ENCODE results near the gene CTDSPL. TPM values are rescaled to one million over a fixed set of nuclear protein-coding genes. Genes with fewer than 3 reads are reported as not detected.

The CTDSPL gene
- total RNA-seq, 1 experiment from 2014 or later = 7.7 TPM

DNA sequence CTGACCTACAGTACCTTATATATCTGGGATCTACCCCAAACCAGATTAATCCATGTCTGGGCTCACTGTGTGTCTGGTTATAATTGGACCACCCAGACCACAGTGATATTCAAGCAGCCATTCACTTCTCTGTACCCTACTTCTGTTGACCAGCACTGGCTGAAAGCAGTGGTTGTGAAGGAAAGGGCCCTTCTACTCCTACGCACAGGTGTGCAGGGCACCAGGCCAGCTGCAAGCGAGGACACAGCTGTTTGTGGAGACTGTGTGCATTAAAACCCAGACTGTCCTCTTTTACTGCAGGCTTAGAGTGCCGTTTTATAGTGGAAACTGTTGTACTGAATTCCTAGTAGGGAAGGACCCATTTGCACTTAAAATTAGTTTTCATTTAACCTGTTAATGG, 29.5 kb downstream of the CTDSPL start:
- Histone ChIP-seq H3K36me3 (no peaks in the 10 kb centered on the region), H3K9me3 (replicated peaks) (no peaks in the 10 kb centered on the region), H3K4me3 (no peak overlapping the region), H3K4me1 (peaks cover 13% of the 10 kb centered on the region; the same call in 1 of the 2 replicates), H3K27me3 (no peaks in the 10 kb centered on the region), H3K27ac (no peak overlapping the region)
- DNase-seq = peak in 1 of 2 experiments; percentile 7

DNA sequence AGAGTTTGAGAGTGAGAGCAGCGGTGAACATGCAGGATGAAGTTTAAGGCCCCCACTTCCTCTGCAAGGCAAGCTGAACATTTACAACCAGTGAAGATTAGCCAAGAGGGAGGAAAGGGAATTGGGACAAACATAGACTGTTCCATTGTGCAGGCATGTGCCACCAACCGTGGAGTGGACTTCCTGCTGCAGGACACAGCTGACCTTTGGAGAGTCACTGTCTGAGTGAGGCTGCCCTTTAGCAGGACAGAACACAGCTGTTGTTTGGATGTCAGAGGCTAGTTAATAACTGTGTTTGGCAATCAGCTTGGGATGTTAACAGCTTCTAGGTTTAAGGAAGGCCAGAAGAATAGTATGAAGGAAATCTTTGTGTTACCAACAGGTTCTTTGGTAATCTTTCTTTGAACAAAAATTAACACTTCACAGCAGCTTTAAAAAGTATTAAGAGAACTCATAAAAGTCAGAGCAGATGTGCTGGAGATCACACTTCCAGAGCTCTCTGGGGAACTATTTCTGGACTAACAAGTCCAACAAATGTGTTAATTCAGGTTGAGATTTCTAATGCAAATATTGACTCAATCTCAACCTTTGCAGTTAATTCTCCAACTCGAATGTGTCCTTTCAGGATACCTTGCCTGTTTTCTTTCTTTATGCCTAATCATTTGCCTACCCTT, 31.4 kb downstream of the CTDSPL start:
- Histone ChIP-seq H3K9me3 (replicated peaks) (no peaks in the 10 kb centered on the region), H3K4me3 (no peak overlapping the region), H3K4me1 (peaks cover 13% of the 10 kb centered on the region; the same call in 1 of the 2 replicates), H3K36me3 (no peaks in the 10 kb centered on the region), H3K27me3 (no peaks in the 10 kb centered on the region), H3K27ac (0 out of 2 replicates have a peak overlapping the region, but pooled peaks have one; percentile 9)
- peak; percentile 21 to 56 for DNase-seq

DNA sequence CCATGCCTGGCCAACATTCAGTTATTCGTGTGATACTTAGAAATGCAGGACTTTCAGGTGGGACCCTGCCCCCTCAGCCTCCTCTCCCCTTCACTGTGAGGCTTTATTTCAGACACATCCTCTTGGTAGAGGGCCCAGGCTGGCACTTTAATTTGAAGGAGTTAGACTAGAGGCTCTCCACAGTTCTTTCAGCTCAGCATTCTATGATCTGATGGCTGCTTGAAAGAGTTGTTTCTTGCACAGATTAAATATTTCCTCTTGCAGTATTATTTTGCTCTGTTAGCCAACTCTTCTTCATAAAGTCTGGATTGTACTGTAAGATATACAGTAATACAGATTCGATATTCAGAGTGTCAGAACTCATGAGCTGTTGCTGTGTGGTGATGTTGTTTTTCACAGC, 35.1 kb downstream of the CTDSPL start:
- Histone ChIP-seq H3K36me3 (no peaks in the 10 kb centered on the region), H3K27me3 (no peaks in the 10 kb centered on the region), H3K27ac (no peak overlapping the region), H3K9me3 (replicated peaks) (no peaks in the 10 kb centered on the region), H3K4me1 (peaks cover 13% of the 10 kb centered on the region; the same call in 1 of the 2 replicates), H3K4me3 (no peak overlapping the region)
- no peak for DNase-seq

DNA sequence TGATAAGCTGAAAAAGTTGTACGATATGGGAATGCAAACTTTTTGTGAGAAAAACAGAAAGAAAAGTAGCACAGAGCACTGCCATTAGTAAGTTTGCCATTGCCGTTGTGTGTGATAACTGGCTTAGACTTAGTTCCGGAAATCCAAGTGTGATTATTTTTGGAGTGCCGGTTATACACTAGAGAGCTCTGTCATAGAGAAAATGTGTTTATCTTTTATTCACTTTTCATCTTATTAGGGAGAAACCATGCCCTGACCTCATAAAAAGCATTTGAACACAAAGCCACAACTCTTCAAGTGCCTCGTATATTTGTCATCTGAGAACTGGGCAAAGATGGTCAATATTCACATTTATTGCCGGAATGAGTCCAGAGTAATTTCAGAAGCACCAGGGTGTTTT, 36.1 kb downstream of the CTDSPL start:
- no peak overlapping the region for H3K27ac ChIP-seq
- no peak overlapping the region for H3K4me3 ChIP-seq
- DNase-seq = no peak
- no peaks in the 10 kb centered on the region for H3K36me3 ChIP-seq
- H3K9me3 ChIP-seq (replicated peaks) = no peaks in the 10 kb centered on the region
- H3K27me3 ChIP-seq = no peaks in the 10 kb centered on the region
- H3K4me1 ChIP-seq = peaks cover 9% of the 10 kb centered on the region; the same call in 1 of the 2 replicates

DNA sequence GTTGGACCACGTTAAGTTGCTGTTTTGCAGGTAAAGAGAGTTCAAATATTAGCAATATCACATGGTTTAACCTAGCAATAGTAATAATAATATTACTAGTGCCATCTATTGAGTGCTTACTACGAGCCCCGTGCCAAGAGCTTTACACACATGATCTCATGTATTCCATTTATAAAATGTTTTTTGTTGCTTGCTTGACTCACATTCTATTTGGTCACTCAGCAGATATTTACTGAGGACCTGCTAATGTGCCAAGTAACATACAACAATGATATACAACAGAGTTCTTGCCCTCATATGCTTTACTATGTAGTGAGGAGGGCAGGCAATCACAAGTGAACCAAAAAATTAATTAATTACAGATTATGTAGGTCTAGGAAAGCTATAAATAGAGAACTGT, 36.7 kb downstream of the CTDSPL start:
- Histone ChIP-seq H3K36me3 (no peaks in the 10 kb centered on the region), H3K27ac (no peak overlapping the region), H3K27me3 (no peaks in the 10 kb centered on the region), H3K4me1 (0 out of 2 replicates have a peak, but pooled peaks cover 2% of the 10 kb centered on the region), H3K9me3 (replicated peaks) (no peaks in the 10 kb centered on the region), H3K4me3 (no peak overlapping the region)
- DNase-seq = no peak

DNA sequence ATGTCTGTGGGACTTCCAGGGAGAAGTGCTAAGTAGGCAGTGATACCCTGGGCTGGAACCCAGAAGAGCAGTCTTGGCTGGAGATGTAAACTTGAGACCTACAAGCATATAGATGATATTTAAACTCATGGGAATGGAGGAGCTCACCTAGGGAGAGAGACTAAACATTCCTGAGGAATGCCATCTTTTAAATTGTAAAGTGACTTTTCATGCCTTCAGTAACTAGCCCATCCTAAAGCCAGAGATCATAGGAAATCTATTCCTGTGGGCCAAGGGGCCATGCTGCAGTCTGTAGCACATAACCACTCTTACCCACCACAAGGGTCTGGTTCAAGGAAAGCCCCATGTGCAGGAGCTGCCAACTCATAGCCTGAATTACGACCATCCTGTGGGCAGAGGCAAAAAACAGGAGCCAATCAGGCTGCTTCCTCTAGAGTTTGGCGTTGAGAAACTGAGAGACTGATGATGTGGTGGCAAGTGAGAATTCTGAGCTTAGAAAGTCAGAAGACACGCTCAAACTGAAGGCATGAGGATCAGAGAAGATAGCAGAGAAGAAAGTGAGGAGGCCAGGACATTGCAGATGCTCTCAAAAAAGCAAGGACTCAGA, 37.5 kb downstream of the CTDSPL start:
- H3K36me3 ChIP-seq = no peaks in the 10 kb centered on the region
- no peaks in the 10 kb centered on the region for H3K9me3 ChIP-seq (replicated peaks)
- no peak for DNase-seq
- H3K27ac ChIP-seq = no peak overlapping the region
- H3K27me3 ChIP-seq = no peaks in the 10 kb centered on the region
- H3K4me3 ChIP-seq = no peak overlapping the region
- no peaks in the 10 kb centered on the region for H3K4me1 ChIP-seq

DNA sequence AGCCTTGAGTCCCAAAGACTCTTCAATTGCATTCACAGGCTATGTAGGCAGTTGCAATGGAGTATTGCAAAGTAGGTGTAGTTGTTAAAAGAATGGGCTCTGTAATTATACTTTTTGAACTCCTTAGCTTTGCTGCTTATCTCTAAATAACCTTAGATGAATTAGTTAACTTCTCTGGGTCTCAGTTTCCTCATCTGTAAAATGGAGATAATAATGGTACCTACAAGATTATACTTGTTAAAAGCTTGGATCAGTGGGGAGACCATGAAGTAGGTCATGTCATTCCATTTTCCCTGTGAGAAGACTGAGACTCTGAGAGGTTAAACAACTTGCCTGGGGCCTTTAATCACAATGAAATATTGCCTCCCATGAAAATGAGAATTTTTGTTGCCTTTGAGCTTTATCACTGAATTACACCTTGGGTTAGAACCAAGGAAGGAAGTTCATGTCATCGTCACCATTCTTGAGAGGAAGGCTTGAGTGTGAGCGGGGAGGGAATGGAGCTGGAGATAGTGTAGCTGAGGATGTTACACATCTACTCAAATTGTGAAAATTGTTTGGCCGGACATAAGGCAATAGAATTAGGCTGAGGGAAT, 38.1 kb downstream of the CTDSPL start:
- no peak overlapping the region for H3K4me3 ChIP-seq
- H3K36me3 ChIP-seq = no peaks in the 10 kb centered on the region
- no peak overlapping the region for H3K27ac ChIP-seq
- H3K9me3 ChIP-seq (replicated peaks) = no peaks in the 10 kb centered on the region
- H3K27me3 ChIP-seq = no peaks in the 10 kb centered on the region
- no peaks in the 10 kb centered on the region for H3K4me1 ChIP-seq
- DNase-seq = no peak

DNA sequence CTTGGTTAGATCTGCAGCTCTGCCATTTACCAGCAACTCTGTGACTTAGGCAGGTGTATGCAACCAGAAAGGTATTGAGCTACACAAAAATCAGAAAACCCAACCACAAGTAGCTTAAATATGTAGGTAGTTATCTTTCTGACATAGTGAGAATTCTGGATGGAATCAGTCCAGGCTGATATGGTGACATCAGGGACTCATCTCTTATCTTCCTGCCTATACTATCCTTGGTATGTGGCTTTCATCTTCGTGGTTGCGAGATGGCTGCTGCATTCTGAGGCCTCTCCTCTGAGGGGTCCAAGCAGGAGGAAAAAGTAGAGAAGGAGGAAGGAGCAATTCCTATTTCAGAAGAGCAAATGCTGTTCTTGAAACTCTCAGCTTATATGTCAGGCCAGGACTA, 40.0 kb downstream of the CTDSPL start:
- Histone ChIP-seq H3K4me3 (no peak overlapping the region), H3K27ac (no peak overlapping the region), H3K9me3 (replicated peaks) (no peaks in the 10 kb centered on the region), H3K4me1 (peaks cover 10% of the 10 kb centered on the region), H3K36me3 (no peaks in the 10 kb centered on the region), H3K27me3 (no peaks in the 10 kb centered on the region)
- no peak for DNase-seq

DNA sequence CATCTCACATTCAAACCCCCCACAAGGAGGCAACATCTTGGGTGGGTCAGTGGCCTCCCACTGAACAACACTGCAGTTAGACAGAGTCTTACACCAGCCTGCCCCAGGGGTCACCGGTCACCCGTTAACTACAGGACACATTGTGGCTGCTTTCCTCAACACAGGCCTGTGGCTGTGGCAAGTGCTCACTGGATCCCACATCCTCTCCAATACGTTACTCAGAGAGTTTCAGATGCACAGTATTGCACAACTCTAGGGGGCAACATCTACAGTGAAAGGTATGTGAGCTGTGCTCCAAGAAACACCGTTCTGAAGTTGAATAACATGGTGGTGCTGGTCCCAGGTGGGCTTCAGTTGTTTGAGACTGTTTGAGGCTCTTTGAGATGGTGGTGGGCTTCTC, 41.0 kb downstream of the CTDSPL start:
- H3K4me3 ChIP-seq = no peak overlapping the region
- peaks cover 19% of the 10 kb centered on the region for H3K4me1 ChIP-seq
- H3K9me3 ChIP-seq (replicated peaks) = no peaks in the 10 kb centered on the region
- no peak overlapping the region for H3K27ac ChIP-seq
- H3K27me3 ChIP-seq = no peaks in the 10 kb centered on the region
- no peaks in the 10 kb centered on the region for H3K36me3 ChIP-seq
- no peak for DNase-seq

DNA sequence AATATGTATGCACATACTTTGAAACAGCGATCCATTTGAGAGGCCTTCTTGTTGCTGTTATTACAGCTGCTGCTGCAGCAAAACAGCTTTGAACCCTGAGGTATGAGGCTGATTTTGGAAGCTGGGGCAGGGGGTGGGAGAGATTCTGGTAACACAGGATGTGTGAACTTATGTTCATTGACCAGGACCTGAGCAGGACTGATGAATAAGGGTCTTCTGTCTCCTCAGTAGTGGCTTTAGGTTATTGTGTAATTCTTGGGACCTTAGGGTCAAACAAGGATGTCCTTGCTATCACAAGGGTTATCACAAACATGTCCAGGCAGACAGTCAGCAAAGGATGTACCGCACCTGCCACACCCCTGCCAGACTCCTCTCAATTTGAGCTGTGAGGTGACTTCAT, 41.6 kb downstream of the CTDSPL start:
- Histone ChIP-seq H3K27ac (no peak overlapping the region), H3K4me3 (no peak overlapping the region), H3K4me1 (peaks cover 25% of the 10 kb centered on the region), H3K9me3 (replicated peaks) (no peaks in the 10 kb centered on the region), H3K27me3 (no peaks in the 10 kb centered on the region), H3K36me3 (no peaks in the 10 kb centered on the region)
- peak in 1 of 2 experiments; percentile 4 for DNase-seq

DNA sequence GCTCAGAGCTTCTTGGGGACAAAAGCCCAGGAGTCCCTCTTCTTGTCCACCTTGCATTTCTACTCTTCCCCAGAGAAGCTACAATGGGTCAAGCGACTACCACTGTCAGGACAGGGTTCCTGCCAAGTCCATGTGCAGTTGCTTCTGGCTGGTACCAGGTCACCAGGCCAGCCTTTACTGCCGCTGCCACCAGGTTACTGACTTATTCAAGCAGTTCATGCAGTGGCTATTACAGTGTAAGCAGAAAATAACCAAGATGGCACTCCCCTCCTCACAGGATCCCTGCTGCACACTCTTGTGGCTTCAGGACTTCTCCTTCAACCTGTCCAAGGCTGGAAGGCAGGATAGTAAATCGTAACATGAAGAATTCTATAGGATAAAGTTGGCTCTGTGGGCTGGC, 42.1 kb downstream of the CTDSPL start:
- no peak overlapping the region for H3K4me3 ChIP-seq

DNA sequence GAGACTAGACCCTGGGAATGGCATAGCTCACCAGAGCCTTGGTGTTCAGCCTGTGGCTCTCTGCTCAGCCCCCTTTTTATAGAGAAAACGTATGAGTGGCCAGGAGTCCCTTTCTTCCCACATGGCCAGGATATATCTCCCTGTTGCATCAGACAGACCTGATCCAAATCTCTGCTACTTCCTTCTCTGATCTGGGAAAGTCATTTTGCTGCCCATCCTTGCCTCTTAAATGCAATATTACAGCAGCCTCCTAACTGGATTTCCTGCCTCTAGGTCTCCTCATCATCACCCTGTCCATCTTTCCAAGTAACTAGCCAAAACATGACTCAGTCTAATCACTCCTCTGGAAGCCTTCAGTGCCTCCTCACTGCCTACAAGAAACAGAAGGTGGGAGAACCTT, 42.9 kb downstream of the CTDSPL start:
- Histone ChIP-seq H3K9me3 (replicated peaks) (no peaks in the 10 kb centered on the region), H3K27me3 (no peaks in the 10 kb centered on the region), H3K27ac (no peak overlapping the region), H3K4me3 (no peak overlapping the region), H3K36me3 (no peaks in the 10 kb centered on the region), H3K4me1 (peaks cover 25% of the 10 kb centered on the region)
- DNase-seq = no peak

More for the DNA sequence above, 42.1 kb downstream of the CTDSPL start:
- Histone ChIP-seq H3K27ac (no peak overlapping the region), H3K27me3 (no peaks in the 10 kb centered on the region), H3K4me1 (peaks cover 25% of the 10 kb centered on the region), H3K9me3 (replicated peaks) (no peaks in the 10 kb centered on the region), H3K36me3 (no peaks in the 10 kb centered on the region)
- DNase-seq = no peak

DNA sequence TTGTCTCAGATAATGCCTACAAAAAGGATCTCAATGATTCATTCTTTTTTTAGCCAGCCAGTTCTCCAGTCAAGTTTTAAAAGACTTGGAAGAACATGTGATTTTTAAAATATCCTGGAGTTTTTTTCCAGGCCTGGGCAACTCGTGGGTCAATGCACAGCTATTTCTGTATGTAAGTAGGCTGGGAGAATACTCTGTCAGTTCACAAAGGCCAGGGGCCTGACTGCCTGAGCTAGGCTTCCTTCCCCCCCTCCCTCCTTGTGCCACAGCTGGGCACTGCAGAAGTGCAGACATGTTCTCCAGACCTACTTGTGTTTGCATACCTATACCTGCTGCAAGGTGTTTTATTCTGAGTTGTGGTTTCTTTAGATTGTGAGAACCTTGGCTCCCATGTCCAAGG, 43.7 kb downstream of the CTDSPL start:
- H3K4me3 ChIP-seq = no peak overlapping the region
- no peak overlapping the region for H3K27ac ChIP-seq
- no peak for DNase-seq
- no peaks in the 10 kb centered on the region for H3K9me3 ChIP-seq (replicated peaks)
- H3K4me1 ChIP-seq = peaks cover 25% of the 10 kb centered on the region
- H3K27me3 ChIP-seq = no peaks in the 10 kb centered on the region
- no peaks in the 10 kb centered on the region for H3K36me3 ChIP-seq

DNA sequence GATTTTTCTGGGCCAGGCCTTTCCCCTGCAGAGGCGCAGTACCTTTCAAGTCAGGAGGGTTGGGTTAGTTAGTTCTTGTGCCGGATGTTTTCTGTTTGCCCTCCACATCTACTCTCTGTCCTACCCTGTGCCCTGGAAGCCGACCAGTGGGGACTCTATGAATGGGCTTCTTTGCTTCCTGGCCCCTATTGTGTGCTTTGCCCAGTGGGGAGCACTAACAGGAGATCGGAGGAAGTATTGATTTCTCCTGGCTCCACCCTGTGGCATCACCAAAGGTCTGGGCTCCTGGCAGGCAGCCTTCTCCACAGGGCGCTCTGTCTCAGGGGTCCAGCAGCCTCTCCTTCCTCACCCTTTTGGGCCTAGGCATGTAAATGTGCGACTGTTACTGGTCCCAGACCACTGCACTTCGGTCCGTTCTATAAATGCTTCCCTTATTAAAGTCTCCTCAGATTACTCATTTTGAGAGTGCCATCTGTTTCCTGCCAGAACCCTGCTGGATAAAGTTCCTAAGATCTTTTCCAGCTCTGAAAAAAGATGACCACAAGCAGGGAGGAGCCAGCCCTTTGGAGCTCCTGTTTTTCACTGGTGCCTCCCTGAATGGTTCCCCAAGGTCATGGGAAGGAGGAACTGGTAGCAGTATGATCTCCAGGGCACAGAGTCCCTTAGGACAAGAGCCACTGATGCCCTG, 44.5 kb downstream of the CTDSPL start:
- H3K27me3 ChIP-seq = no peaks in the 10 kb centered on the region
- H3K27ac ChIP-seq = no peak overlapping the region
- no peaks in the 10 kb centered on the region for H3K9me3 ChIP-seq (replicated peaks)
- peak; percentile 28 to 51 for DNase-seq
- H3K36me3 ChIP-seq = no peaks in the 10 kb centered on the region
- H3K4me3 ChIP-seq = no peak overlapping the region
- peaks cover 25% of the 10 kb centered on the region for H3K4me1 ChIP-seq

DNA sequence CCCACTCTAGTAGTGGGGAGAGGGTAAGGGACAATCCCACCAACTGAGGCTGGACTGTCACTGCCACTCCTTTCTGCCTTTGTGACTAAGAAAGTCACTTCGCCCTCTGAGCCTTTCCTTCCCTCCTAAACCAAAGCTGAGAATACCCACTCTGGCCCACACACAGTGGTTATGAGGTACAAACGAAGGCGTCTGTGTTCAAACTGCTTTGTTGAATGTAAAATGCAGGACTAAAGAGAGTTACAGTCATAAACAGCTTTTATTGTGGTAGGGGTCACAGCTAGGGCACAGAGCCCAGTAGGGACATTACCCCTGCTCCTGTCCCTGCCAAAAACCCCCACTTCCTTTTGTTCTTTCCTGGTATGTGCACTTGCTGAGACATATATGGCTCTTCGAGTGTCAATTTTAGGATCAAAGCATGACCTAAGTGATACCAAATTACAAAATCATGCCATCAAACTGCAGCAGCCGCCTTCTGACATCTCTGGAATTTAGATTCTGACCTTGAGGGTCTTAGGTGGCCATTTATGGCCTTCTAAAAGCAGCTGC, 45.1 kb downstream of the CTDSPL start:
- no peak overlapping the region for H3K4me3 ChIP-seq
- H3K9me3 ChIP-seq (replicated peaks) = no peaks in the 10 kb centered on the region
- H3K36me3 ChIP-seq = no peaks in the 10 kb centered on the region
- no peaks in the 10 kb centered on the region for H3K27me3 ChIP-seq
- H3K4me1 ChIP-seq = peaks cover 25% of the 10 kb centered on the region
- no peak overlapping the region for H3K27ac ChIP-seq
- no peak for DNase-seq
